Rectal smooth muscle tissue (tissue), 1 donor: ENCODE data around the gene MYL11.

Experiments used
- H3K27ac ChIP-seq: one replicate; pipeline ENCODE4 v1.7.0; 2013; ENCODE audit warnings: low read depth, low read length, inconsistent platforms
- H3K27me3 ChIP-seq: one replicate; pipeline ENCODE4 v1.7.0; 2013; ENCODE audit warnings: low read length; ENCODE audit not compliant: control insufficient read depth, insufficient read depth
- H3K36me3 ChIP-seq: one replicate; pipeline ENCODE4 v1.7.0; 2013; ENCODE audit warnings: low read length; ENCODE audit not compliant: control insufficient read depth, insufficient read depth
- H3K4me1 ChIP-seq: one replicate; pipeline ENCODE4 v1.7.0; 2013; ENCODE audit warnings: low read length; ENCODE audit not compliant: control insufficient read depth, insufficient read depth
- H3K4me3 ChIP-seq: one replicate; pipeline ENCODE4 v1.7.0; 2013; ENCODE audit warnings: low read length
- H3K9ac ChIP-seq: one replicate; pipeline ENCODE4 v1.7.0; 2013; ENCODE audit warnings: low read length

MYL11 gene

GRCh38 chr16:30368792-30369090, 5.9 kb upstream of the MYL11 start:
- peak overlapping the region; percentile 90 for H3K4me3 ChIP-seq
- H3K4me1 ChIP-seq = peaks cover 9% of the 10 kb centered on the region
- no peaks in the 10 kb centered on the region for H3K27me3 ChIP-seq
- peak overlapping the region; percentile 61 for H3K27ac ChIP-seq
- peak overlapping the region; percentile 72 for H3K9ac ChIP-seq
- H3K36me3 ChIP-seq = peaks cover 3% of the 10 kb centered on the region

DNA sequence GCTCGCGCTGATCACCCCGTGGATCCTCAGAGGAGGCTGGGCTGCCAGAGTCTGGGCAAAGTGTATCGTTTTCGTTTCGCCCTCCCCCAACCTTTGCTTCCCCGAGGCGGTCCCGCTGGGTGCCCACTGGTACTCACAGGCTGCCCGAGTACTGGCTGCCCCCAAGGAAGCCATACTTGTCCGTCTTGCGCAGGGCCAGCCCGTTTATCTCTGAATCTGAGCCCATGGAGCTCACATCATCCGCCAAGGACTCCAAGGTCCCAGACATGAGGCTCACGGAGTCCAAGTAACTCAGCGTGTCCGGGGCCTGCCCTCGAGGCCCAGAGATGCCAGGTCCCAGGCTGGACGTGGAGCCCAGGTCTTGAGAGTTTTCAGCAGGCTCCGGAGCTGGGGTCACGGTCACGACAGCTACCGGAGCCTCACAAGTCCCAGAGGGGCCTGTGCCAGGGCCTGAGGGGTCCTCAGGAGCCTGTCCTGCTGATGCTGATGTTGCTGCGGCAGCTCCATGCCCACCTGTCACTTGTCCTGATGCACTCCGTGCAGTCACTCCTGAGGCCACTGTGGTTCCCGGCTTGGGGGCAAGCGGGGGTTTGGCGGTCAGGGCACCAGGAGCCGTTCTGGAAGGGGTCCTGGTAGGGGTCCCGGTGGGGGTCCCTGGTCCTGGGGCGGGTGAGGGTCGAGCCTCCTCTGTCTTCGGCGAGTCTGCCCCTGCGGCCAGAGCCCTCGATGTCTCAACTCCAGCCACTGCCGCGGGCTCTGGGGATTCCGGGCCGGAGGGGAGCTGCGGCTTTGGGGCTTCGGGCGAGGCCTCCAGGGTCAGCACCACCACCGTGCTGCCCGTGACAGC, 5.3 kb upstream of the MYL11 start:
- H3K4me3 ChIP-seq = peak overlapping the region; percentile 90
- H3K4me1 ChIP-seq = peaks cover 9% of the 10 kb centered on the region

DNA sequence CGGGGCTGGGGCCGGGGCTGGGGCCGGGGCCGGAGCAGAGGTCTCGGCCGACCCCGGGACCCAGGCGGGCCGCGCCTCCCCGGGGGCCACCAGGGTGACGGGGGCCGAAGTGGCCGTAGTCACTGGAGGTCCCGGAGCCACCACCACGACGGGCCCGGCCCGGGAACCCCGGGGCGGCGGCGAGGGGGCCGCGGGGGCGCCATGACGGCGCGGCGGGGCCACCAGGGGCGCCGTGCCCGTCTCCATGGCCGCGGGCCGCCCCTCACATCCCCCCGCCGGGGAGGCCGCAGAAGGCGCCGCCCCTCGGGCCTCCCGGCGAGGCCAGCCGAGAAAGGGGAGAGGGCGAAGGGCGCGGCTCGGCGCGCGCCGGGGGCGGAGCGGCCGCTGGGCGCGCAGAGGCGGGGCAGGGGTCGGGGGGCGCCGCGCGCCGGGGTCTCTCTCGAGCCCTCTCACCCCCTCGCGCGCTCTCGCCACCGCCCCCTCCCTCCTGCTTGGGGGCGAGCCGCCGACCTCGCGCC, 4.6 kb upstream of the MYL11 start:
- Histone ChIP-seq H3K4me1 (peaks cover 9% of the 10 kb centered on the region), H3K27ac (peak overlapping the region; percentile 61), H3K9ac (no peak overlapping the region), H3K36me3 (no peaks in the 10 kb centered on the region), H3K27me3 (no peaks in the 10 kb centered on the region), H3K4me3 (peak overlapping the region; percentile 90)

More for the DNA sequence above, 5.3 kb upstream of the MYL11 start:
- Histone ChIP-seq H3K36me3 (peaks cover 3% of the 10 kb centered on the region), H3K9ac (peak overlapping the region; percentile 80), H3K27me3 (no peaks in the 10 kb centered on the region), H3K27ac (peak overlapping the region; percentile 61)

DNA sequence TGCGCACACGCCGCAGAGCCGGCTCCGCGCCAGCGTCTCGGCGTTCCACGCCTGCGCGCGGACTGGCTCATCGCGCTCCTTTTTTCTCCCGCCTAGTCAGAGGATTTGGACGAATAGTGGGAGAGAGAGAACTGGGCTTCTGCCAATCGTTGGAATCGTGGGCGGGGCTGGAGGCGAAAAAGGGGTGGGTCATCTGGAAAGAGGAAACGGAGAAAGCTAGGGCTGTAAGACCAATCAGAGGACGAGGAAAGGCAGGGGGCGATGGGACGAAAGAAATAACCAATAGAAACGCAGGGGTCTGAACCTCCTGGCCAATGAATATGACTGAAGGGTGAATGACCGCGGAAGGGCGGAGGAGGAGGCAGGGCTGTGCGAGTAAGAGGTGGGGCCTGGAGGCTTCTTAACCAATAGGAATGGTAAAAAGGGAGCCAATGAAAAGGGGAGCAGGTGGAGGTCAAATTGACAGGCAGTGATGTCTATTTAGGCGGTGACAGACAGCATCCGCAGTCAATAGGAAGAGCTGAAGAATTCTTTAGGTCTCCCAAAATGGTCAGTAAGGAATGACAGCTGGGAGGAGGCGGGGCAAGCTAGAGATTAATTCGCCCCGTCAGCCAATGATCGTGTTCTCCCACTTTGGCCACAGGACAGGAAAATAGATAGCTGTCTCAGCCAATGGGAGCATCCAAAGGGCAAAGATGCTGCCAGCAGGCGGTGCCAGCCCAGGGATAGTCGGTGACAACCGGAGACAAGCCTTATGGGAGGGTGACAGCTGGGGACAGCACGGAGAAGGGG, 4.0 kb upstream of the MYL11 start, which contains the start of gene TBC1D10B:
Gene TBC1D10B, minus strand, starts transcription at position 39 of the 792 bp plus-strand sequence. CDS start 311 bp downstream, outside the sequence.
- H3K9ac ChIP-seq = peak within 1 kb of the TSS; percentile 80
- H3K4me1 ChIP-seq = peaks cover 9% of the 10 kb centered on the region
- peak within 1 kb of the TSS; percentile 90 for H3K4me3 ChIP-seq
- peak within 1 kb of the TSS; percentile 89 for H3K27ac ChIP-seq
- no peaks in the 10 kb centered on the region for H3K36me3 ChIP-seq
- H3K27me3 ChIP-seq = no peaks in the 10 kb centered on the region

DNA sequence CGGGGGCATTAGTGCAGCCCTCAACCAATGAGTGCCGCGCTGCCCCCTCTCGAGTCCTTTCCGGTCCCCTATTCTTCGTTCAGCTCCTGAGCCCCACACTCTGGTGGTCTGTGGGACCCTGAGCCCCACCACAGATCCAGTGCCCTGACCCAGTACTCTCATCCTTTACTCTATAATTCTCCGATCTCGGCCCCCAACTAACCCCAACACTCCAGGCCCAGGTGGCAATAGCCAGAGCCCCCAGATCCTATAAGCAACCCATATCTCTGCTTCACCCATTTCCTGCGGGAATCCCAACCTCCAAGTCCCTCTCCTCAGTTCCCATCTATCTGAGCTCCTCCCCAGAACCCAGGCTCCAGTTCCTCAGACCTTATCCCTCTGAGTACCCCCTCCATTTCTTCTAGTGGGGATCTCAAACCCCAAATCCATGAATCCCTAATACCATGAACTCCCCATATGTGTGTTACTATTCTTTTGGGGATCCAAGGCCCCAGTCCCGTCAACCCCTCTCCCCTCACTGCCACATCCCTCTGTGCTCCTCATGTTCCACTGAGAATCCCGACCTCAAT, 3.3 kb upstream of the MYL11 start:
- peak overlapping the region; percentile 63 for H3K4me3 ChIP-seq
- no peaks in the 10 kb centered on the region for H3K36me3 ChIP-seq
- H3K4me1 ChIP-seq = peaks cover 9% of the 10 kb centered on the region
- peak overlapping the region; percentile 89 for H3K27ac ChIP-seq
- H3K9ac ChIP-seq = no peak overlapping the region
- no peaks in the 10 kb centered on the region for H3K27me3 ChIP-seq

DNA sequence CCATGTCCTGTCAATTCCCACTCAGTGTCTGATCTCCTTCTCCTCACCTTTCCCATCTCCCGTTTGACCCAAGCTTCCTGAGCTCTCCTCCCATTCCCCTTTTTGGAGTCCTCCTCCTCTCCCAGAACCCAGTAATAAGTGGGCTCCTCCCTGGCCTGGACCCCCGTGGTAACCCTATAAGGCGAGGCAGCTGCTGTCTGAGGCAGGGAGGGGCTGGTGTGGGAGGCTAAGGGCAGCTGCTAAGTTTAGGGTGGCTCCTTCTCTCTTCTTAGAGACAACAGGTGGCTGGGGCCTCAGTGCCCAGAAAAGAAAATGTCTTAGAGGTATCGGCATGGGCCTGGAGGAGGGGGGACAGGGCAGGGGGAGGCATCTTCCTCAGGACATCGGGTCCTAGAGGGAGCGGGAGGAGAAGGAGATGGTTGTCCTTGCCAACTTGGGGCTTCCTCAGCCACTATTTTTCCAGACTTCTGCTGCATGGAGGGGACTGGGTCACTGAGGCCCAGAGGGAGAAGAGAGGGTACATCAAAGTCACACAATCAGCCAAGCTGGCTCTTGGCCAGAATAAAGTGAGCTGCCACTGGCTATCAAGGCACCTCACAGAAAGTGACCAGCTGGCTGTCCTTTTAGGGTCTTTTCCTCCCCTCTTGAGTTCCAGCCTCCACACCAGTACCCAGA, 2.4 kb upstream of the MYL11 start:
- Histone ChIP-seq H3K36me3 (no peaks in the 10 kb centered on the region), H3K9ac (no peak overlapping the region), H3K4me1 (peaks cover 10% of the 10 kb centered on the region), H3K27me3 (no peaks in the 10 kb centered on the region), H3K4me3 (no peak overlapping the region), H3K27ac (no peak overlapping the region)

DNA sequence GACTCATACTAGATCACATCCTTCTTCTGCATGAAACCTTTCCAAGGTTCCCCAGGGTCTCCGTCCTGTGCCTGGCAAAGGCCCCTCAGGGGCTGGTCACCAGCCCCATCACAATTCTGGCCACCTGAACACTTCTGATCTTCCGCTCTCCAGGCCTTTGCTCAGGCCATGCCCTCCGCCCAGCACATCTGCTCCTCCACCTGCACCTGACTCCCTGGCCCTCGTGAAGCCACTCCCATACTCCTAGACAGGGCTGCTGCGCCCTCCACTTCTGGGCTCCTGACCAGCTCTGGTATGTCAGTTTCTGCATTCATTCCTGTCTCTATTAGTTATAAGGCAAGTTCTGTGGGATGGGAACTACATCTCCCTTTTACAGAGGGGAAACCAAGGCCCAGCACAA, 1.9 kb upstream of the MYL11 start:
- H3K27ac ChIP-seq = no peak overlapping the region
- peaks cover 8% of the 10 kb centered on the region for H3K4me1 ChIP-seq
- no peak overlapping the region for H3K4me3 ChIP-seq
- H3K36me3 ChIP-seq = no peaks in the 10 kb centered on the region
- no peaks in the 10 kb centered on the region for H3K27me3 ChIP-seq
- no peak overlapping the region for H3K9ac ChIP-seq

DNA sequence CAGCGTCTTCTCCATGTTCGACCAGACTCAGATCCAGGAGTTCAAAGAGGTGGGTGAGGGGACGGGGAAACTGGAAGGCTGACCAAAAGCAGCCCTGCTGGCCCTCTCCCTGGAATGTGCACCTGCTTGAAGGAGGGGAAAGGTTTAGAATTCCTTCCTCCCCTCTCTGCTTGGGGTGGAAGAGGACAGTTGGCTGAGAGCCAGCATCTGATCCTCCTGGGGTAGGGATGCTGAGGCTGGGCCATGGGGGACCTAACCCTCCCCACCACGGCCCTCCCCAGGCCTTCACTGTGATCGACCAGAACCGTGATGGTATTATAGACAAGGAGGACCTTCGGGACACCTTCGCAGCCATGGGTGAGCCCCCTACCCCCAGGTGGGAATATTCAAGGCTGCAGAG, 1.3 kb downstream of the MYL11 start:
- no peaks in the 10 kb centered on the region for H3K27me3 ChIP-seq
- H3K9ac ChIP-seq = no peak overlapping the region
- no peak overlapping the region for H3K4me3 ChIP-seq
- H3K36me3 ChIP-seq = no peaks in the 10 kb centered on the region
- peak overlapping the region; percentile 100 for H3K27ac ChIP-seq
- H3K4me1 ChIP-seq = peaks cover 9% of the 10 kb centered on the region

GRCh38 chr16:30376461-30376902, 1.9 kb downstream of the MYL11 start:
- no peak overlapping the region for H3K9ac ChIP-seq
- H3K4me3 ChIP-seq = no peak overlapping the region
- peak overlapping the region; percentile 100 for H3K27ac ChIP-seq
- H3K4me1 ChIP-seq = peaks cover 9% of the 10 kb centered on the region
- no peaks in the 10 kb centered on the region for H3K27me3 ChIP-seq
- H3K36me3 ChIP-seq = no peaks in the 10 kb centered on the region

- Histone ChIP-seq H3K27ac (peak overlapping the region; percentile 100), H3K36me3 (no peaks in the 10 kb centered on the region), H3K9ac (peak overlapping the region; percentile 42), H3K4me3 (peak overlapping the region; percentile 74), H3K4me1 (peaks cover 9% of the 10 kb centered on the region), H3K27me3 (no peaks in the 10 kb centered on the region)
Measured at GRCh38 chr16:30377050-30377811, 2.6 kb downstream of the MYL11 start.

DNA sequence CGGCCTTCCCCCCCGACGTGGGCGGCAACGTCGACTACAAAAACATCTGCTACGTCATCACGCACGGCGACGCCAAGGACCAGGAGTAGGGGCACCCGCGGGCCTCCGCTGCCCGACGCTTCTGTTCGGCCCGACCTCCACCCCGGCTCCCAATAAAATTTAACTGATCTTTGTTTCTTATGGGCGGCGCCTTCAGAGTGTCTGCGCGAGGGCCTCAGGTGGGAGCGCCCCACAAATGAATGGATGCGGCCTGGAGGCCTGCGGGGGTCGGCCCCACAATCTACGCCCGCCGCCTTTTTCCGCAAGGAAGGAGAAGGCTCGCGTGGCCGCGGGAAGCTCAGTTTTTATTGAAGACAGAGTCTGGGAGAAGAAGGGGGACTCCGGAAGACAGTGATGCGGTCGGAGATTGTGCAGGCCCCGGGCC, 3.2 kb downstream of the MYL11 start:
- peak overlapping the region; percentile 42 for H3K9ac ChIP-seq
- H3K36me3 ChIP-seq = no peaks in the 10 kb centered on the region
- no peaks in the 10 kb centered on the region for H3K27me3 ChIP-seq
- H3K4me3 ChIP-seq = peak overlapping the region; percentile 74
- peak overlapping the region; percentile 100 for H3K27ac ChIP-seq
- peaks cover 9% of the 10 kb centered on the region for H3K4me1 ChIP-seq
